ENCODE measurements around the gene FRAS1. TPM values are rescaled to one million over a fixed set of nuclear protein-coding genes. Genes with fewer than 3 reads are reported as not detected.
"Not testable (repeated sequence)": the region's sequence is repeated elsewhere in the genome, so short reads cannot be mapped to it uniquely, and the experiment has no call there.

The FRAS1 gene
- total RNA-seq, 2 experiments from 2014 or later: not detected

GRCh38 chr4:78481180-78481579 lies 424.1 kb downstream of the FRAS1 start:
- POLR2A ChIA-PET: no interaction called here
- no peaks in the 10 kb centered on the region for H3K4me1 Mint-ChIP-seq

GRCh38 chr4:78482281-78482680 lies 425.2 kb downstream of the FRAS1 start:
- H3K27ac Mint-ChIP-seq: no peak overlapping the region
- H3K9me3 Mint-ChIP-seq: no peaks in the 10 kb centered on the region
- H3K4me1 Mint-ChIP-seq: no peaks in the 10 kb centered on the region
- POLR2A ChIA-PET: no interaction called here
- CTCF ChIA-PET: no interaction called here
- H3K36me3 Mint-ChIP-seq (ENCODE audit: low read depth): no peaks in the 10 kb centered on the region
- peaks cover 15% of the 10 kb centered on the region for H3K27me3 Mint-ChIP-seq
- H3K4me3 Mint-ChIP-seq: no peak overlapping the region
- no peak for DNase-seq

More at GRCh38 chr4:78481180-78481579, 424.1 kb downstream of the FRAS1 start:
- no peak for DNase-seq
- H3K27me3 Mint-ChIP-seq: peaks cover 15% of the 10 kb centered on the region
- no peaks in the 10 kb centered on the region for H3K9me3 Mint-ChIP-seq
- H3K4me3 Mint-ChIP-seq: no peak overlapping the region
- no peaks in the 10 kb centered on the region for H3K36me3 Mint-ChIP-seq (ENCODE audit: low read depth)
- CTCF ChIA-PET: no interaction called here
- H3K27ac Mint-ChIP-seq: no peak overlapping the region

DNA sequence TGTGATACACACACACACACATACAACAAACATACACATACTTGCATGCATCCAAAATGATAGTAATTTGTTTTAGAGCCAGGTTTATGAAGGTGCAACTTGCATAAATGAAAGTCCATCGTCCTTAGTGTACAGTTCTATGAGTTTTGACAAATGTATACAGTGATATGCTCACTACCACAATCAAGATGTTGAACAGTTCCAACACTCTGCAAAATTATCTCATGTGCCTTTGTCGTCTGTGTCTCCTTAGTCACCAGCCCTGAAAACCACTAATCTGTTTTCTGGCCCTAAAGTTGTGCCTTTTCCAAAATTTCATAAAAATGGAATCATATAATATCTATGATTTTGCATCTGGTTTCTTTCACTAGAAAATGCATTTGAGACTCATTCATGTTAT lies 426.7 kb downstream of the FRAS1 start:
- H3K4me1 Mint-ChIP-seq: no peaks in the 10 kb centered on the region
- ChIA-PET POLR2A (no interaction called here), CTCF (no interaction called here)
- H3K36me3 Mint-ChIP-seq (ENCODE audit: low read depth): no peaks in the 10 kb centered on the region
- no peak overlapping the region for H3K4me3 Mint-ChIP-seq
- no peaks in the 10 kb centered on the region for H3K9me3 Mint-ChIP-seq
- DNase-seq: no peak
- peaks cover 12% of the 10 kb centered on the region for H3K27me3 Mint-ChIP-seq
- no peak overlapping the region for H3K27ac Mint-ChIP-seq

DNA sequence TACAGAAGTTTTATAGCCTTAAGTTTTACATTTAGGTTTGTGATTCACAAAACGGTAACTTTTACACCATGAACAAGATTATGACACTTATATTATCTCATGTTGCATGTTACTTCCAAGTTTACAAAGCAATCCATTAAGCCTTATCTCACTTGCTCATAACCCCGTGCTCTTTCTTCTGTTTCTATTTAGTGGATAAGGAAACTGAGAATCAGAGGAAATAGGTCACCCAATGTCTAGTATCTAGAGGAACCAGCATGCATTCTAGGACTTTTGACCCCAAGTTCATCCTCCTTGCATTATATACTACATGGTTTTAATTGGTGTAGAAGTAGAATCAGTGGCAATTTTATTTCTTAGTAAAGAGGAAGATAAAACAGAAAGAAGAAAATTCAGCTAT lies 427.5 kb downstream of the FRAS1 start:
- Mint-ChIP-seq H3K27ac (no peak overlapping the region), H3K9me3 (no peaks in the 10 kb centered on the region), H3K4me3 (no peak overlapping the region), H3K4me1 (no peaks in the 10 kb centered on the region), H3K36me3 (ENCODE audit: low read depth) (no peaks in the 10 kb centered on the region), H3K27me3 (peaks cover 14% of the 10 kb centered on the region)
- no peak for DNase-seq
- ChIA-PET POLR2A (no interaction called here), CTCF (interaction anchor here (0.6 kb wide), 1 partner anchor 1826 kb away, joined by 3 read pairs; no protein-coding TSS in a partner anchor)

DNA sequence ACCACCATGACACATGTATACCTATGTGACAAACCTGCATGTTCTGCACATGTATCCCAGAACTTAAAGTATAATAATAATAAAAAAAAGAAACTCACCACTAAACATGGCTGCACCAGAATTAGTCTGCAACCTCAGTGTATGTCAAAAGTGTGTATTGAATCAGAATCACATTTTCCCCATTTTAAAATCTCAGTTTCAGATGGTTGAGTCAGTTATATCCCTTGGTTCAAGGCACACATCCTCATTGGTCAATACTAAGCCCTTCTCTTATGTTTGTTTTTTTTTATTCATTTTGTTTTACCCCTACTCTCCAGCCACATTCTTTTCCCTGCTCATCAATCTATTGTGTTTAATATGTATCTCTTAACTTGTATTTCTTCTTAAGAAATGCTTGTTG lies 436.6 kb downstream of the FRAS1 start:
- no peaks in the 10 kb centered on the region for H3K9me3 Mint-ChIP-seq
- no peaks in the 10 kb centered on the region for H3K4me1 Mint-ChIP-seq
- no peak overlapping the region for H3K4me3 Mint-ChIP-seq
- POLR2A ChIA-PET: no interaction called here
- no peak for DNase-seq
- H3K36me3 Mint-ChIP-seq (ENCODE audit: low read depth): no peaks in the 10 kb centered on the region
- peaks cover 20% of the 10 kb centered on the region for H3K27me3 Mint-ChIP-seq
- CTCF ChIA-PET: no interaction called here
- no peak overlapping the region for H3K27ac Mint-ChIP-seq

DNA sequence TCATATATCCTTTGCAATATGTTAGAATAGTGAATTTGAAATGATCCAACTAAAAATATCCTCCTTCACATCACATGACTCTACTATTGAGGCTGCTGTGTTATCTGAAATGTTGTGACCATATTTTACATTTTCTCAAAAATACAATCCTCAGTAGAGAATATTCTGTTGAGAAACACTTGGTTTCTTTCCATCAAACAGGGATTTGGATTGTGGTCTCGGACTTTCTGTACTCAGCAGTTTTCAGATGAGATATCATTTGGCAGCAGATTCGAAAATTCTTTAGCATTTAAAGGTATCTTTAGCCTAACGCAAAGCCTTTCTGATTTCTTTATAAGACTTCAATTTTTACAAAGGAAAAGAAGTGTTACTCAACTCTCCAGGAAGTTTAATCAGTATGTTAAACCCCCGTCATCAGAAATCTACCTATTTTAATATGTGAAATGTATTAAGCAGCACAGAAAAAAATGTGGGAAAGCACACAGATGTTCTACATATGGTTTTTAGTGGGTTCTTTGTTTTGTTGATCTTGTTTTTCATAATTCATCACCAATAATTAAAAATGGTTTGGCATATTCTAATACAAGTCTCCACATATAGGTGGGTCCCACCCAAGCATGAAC lies 439.0 kb downstream of the FRAS1 start:
- Mint-ChIP-seq H3K27ac (no peak overlapping the region), H3K4me3 (no peak overlapping the region), H3K36me3 (ENCODE audit: low read depth) (no peaks in the 10 kb centered on the region), H3K9me3 (no peaks in the 10 kb centered on the region), H3K4me1 (no peaks in the 10 kb centered on the region), H3K27me3 (peaks cover 10% of the 10 kb centered on the region)
- no peak for DNase-seq
- POLR2A ChIA-PET: no interaction called here
- CTCF ChIA-PET: no interaction called here

DNA sequence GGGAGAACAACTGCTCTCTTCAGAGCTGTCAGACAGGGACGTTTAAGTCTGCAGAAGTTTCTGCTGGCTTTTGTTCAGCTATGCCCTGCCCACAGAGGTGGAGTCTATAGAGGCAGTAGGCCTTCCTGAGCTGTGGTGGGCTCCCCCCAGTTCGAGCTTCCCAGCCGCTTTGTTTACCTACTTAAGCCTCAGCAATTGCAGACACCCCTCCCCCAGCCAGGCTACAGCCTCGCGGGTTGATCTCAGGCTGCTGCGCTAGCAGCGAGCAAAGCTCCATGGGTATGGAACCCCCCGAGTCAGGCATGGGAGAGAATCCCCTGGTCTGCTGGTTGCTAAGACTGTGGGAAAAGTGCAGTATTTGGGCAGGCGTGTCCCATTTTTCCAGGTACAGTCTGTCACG lies 449.1 kb downstream of the FRAS1 start:
- H3K36me3 Mint-ChIP-seq (ENCODE audit: low read depth); H3K4me3 Mint-ChIP-seq; H3K4me1 Mint-ChIP-seq; CTCF ChIA-PET; POLR2A ChIA-PET; H3K9me3 Mint-ChIP-seq; DNase-seq; H3K27ac Mint-ChIP-seq: not testable (repeated sequence)
- peaks cover 11% of the 10 kb centered on the region for H3K27me3 Mint-ChIP-seq

DNA sequence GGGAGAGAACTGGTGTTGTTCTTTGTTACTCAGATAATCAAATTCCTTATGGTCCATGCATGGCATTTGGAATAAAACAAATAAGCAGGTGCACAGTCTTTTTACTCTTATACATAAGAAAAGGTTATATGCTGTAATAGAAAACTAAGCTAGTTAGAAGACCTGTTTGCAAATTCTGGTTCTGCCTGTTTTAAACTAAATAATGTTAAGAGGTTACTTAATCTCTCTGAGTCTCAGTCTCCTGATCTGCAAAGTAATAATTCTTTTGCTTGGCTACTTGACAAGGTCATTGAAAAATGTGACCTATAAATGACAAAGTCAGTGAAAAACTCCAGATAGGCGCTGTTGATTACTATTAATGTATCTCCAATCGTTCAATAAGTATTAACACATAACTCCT lies 451.9 kb downstream of the FRAS1 start:
- H3K27ac Mint-ChIP-seq: no peak overlapping the region
- CTCF ChIA-PET: no interaction called here

GRCh38 chr4:78510108-78510507 lies 453.0 kb downstream of the FRAS1 start:
- Mint-ChIP-seq H3K36me3 (ENCODE audit: low read depth) (no peaks in the 10 kb centered on the region), H3K4me1 (no peaks in the 10 kb centered on the region), H3K27ac (no peak overlapping the region), H3K9me3 (no peaks in the 10 kb centered on the region), H3K27me3 (peaks cover 3% of the 10 kb centered on the region), H3K4me3 (no peak overlapping the region)
- DNase-seq: no peak
- POLR2A ChIA-PET: no interaction called here
- CTCF ChIA-PET: no interaction called here

More for the DNA sequence above, 451.9 kb downstream of the FRAS1 start:
- Mint-ChIP-seq H3K4me3 (no peak overlapping the region), H3K27me3 (peaks cover 3% of the 10 kb centered on the region), H3K9me3 (no peaks in the 10 kb centered on the region), H3K4me1 (no peaks in the 10 kb centered on the region), H3K36me3 (ENCODE audit: low read depth) (no peaks in the 10 kb centered on the region)
- POLR2A ChIA-PET: no interaction called here
- no peak for DNase-seq

DNA sequence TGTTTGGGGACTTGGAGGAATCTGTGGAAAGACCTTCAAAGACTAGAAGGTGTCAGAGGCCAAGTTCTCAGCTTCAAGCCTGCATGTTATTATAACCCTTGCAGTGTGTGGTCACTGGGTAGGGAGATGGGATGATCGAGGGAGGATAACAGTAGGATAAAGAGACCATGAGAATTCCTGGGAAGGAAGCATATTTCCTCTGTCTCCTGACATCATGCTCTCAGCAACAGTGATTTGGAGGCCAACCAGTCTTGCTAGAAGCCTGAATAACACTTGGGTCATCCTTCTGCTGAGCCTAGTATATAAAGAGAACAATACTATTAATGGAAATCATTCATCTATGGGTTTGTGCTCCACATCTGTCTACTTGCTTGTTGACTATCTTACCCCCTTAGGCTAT lies 453.6 kb downstream of the FRAS1 start:
- no peak for DNase-seq
- no peaks in the 10 kb centered on the region for H3K9me3 Mint-ChIP-seq
- H3K27me3 Mint-ChIP-seq: peaks cover 3% of the 10 kb centered on the region
- POLR2A ChIA-PET: no interaction called here
- H3K4me3 Mint-ChIP-seq: no peak overlapping the region
- H3K27ac Mint-ChIP-seq: no peak overlapping the region
- no peaks in the 10 kb centered on the region for H3K4me1 Mint-ChIP-seq
- CTCF ChIA-PET: no interaction called here
- H3K36me3 Mint-ChIP-seq (ENCODE audit: low read depth): no peaks in the 10 kb centered on the region

DNA sequence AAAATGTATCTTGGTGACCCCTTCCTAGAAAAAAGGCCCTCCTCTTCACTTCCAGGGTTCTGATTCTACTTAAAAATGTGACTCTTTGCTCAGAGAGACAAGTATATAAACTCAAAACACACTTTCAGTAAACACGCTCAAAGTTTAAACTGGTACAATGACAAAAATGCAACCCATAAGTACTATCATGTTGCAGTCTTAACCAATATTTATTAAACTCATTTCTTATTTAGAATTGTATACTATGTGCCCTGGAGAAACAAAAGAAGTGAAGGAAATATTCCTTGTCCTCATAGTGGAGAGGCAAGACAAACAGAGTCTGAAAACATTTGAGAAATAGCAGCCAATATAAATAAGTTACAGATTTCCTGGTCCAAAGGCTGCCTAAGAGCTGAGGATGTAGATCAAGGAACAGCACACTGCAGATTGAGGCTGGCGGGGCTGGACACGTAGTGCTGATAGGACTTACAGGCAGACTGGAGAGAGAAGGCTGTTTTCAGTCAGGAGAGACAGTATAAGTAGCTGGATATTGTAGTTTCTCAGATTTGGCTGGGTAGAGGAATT lies 455.3 kb downstream of the FRAS1 start:
- Mint-ChIP-seq H3K4me3 (no peak overlapping the region), H3K27ac (no peak overlapping the region), H3K27me3 (peaks cover 3% of the 10 kb centered on the region), H3K36me3 (ENCODE audit: low read depth) (no peaks in the 10 kb centered on the region), H3K9me3 (no peaks in the 10 kb centered on the region), H3K4me1 (no peaks in the 10 kb centered on the region)
- no peak for DNase-seq
- POLR2A ChIA-PET: no interaction called here
- CTCF ChIA-PET: no interaction called here

DNA sequence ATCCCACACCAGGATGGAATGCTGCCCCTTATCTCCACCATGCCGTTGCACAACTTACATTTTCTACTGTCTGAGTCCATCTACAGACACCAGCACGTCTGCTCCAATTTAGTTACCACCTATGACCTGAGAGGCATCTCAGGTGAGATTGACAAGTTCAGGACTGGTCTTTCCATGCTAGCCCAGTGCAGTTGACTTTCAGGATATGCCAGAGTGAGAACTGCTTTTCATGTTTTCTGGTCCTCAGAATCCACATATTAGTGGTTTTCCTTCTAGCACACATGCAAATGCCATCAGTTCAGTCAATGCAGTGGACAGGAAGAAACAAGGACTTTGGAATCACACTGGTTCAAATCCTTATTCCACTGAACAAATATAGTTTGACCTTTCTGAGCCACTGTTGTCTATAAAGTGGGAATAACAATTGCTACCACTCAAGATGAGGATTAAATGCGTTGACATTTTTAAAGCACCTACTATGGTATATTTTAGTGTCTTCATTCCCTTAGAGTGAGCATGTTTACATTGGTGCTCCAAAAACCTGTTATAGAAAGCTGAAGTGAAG lies 456.4 kb downstream of the FRAS1 start:
- H3K4me1 Mint-ChIP-seq: no peaks in the 10 kb centered on the region
- no peaks in the 10 kb centered on the region for H3K9me3 Mint-ChIP-seq
- POLR2A ChIA-PET: no interaction called here
- H3K27ac Mint-ChIP-seq: no peak overlapping the region
- H3K27me3 Mint-ChIP-seq: peaks cover 3% of the 10 kb centered on the region
- H3K4me3 Mint-ChIP-seq: no peak overlapping the region
- H3K36me3 Mint-ChIP-seq (ENCODE audit: low read depth): no peaks in the 10 kb centered on the region
- no peak for DNase-seq
- CTCF ChIA-PET: no interaction called here

GRCh38 chr4:78517050-78517652 lies 460.0 kb downstream of the FRAS1 start:
- Mint-ChIP-seq H3K36me3 (ENCODE audit: low read depth) (no peaks in the 10 kb centered on the region), H3K27ac (no peak overlapping the region), H3K9me3 (no peaks in the 10 kb centered on the region), H3K27me3 (peaks cover 5% of the 10 kb centered on the region), H3K4me1 (no peaks in the 10 kb centered on the region), H3K4me3 (no peak overlapping the region)
- no peak for DNase-seq
- ChIA-PET POLR2A (no interaction called here), CTCF (no interaction called here)

- Mint-ChIP-seq H3K4me1 (no peaks in the 10 kb centered on the region), H3K9me3 (no peaks in the 10 kb centered on the region), H3K4me3 (no peak overlapping the region), H3K27ac (no peak overlapping the region), H3K36me3 (ENCODE audit: low read depth) (no peaks in the 10 kb centered on the region), H3K27me3 (peaks cover 5% of the 10 kb centered on the region)
- ChIA-PET POLR2A (no interaction called here), CTCF (no interaction called here)
- no peak for DNase-seq
Observed at GRCh38 chr4:78518561-78518960, 461.4 kb downstream of the FRAS1 start.
